ENCODE results near the gene GRIN2D. TPM values are rescaled to one million over a fixed set of nuclear protein-coding genes. Genes with fewer than 3 reads are reported as not detected.
A peak's percentile ranks its signal among the peaks of the same experiment; 100 is the strongest.

Gene GRIN2D
- 0.39 and 0.40 TPM in 2 replicates for total RNA-seq

GRCh38 chr19:48393559-48394330, at the start of gene GRIN2D:
GRIN2D (plus strand) TSS chr19:48393668; CDS start chr19:48398393, 4,725 bp downstream.
- DNase-seq (ENCODE audit: low read depth, low spot score): no peak

- no peak for DNase-seq (ENCODE audit: low read depth, low spot score)
Observed at GRCh38 chr19:48344892-48345291, 48.6 kb upstream of the GRIN2D start.

GRCh38 chr19:48346191-48346590, 47.3 kb upstream of the GRIN2D start:
- no peak for DNase-seq (ENCODE audit: low read depth, low spot score)

GRCh38 chr19:48348045-48348444, 45.4 kb upstream of the GRIN2D start:
- DNase-seq (ENCODE audit: low read depth, low spot score): no peak

- no peak for DNase-seq (ENCODE audit: low read depth, low spot score)
Observed at GRCh38 chr19:48348737-48349136, 44.7 kb upstream of the GRIN2D start.

- DNase-seq (ENCODE audit: low read depth, low spot score): no peak
Observed at GRCh38 chr19:48350856-48351255, 42.6 kb upstream of the GRIN2D start.

- DNase-seq (ENCODE audit: low read depth, low spot score): no peak
Observed at GRCh38 chr19:48351341-48351752, 42.1 kb upstream of the GRIN2D start.

- DNase-seq (ENCODE audit: low read depth, low spot score): no peak
Observed at GRCh38 chr19:48353677-48354076, 39.8 kb upstream of the GRIN2D start.

- DNase-seq (ENCODE audit: low read depth, low spot score): no peak
Observed at GRCh38 chr19:48354332-48354992, 39.0 kb upstream of the GRIN2D start.

- DNase-seq (ENCODE audit: low read depth, low spot score): no peak
Observed at GRCh38 chr19:48355365-48355954, 38.0 kb upstream of the GRIN2D start.

GRCh38 chr19:48359123-48359522, 34.3 kb upstream of the GRIN2D start:
- DNase-seq (ENCODE audit: low read depth, low spot score): no peak

- no peak for DNase-seq (ENCODE audit: low read depth, low spot score)
Observed at GRCh38 chr19:48361912-48362311, 31.6 kb upstream of the GRIN2D start.

GRCh38 chr19:48362716-48363499, 30.6 kb upstream of the GRIN2D start:
- peak; percentile 86 for DNase-seq (ENCODE audit: low read depth, low spot score)

- no peak for DNase-seq (ENCODE audit: low read depth, low spot score)
Observed at GRCh38 chr19:48363500-48363809, 30.0 kb upstream of the GRIN2D start.

- peak; percentile 98 for DNase-seq (ENCODE audit: low read depth, low spot score)
Observed at GRCh38 chr19:48363810-48364597, 29.5 kb upstream of the GRIN2D start, which contains the start of the genes SYNGR4 and TMEM143. SYNGR4 (plus strand) TSS chr19:48364367; CDS start chr19:48365843, 1,476 bp downstream. TMEM143 (minus strand) TSS chr19:48363940; CDS start chr19:48363920, 20 bp downstream.

GRCh38 chr19:48364598-48365348, 28.7 kb upstream of the GRIN2D start:
- no peak for DNase-seq (ENCODE audit: low read depth, low spot score)

GRCh38 chr19:48365602-48366001, 27.9 kb upstream of the GRIN2D start:
- no peak for DNase-seq (ENCODE audit: low read depth, low spot score)

GRCh38 chr19:48367855-48368254, 25.6 kb upstream of the GRIN2D start:
- no peak for DNase-seq (ENCODE audit: low read depth, low spot score)

GRCh38 chr19:48368936-48369335, 24.5 kb upstream of the GRIN2D start:
- DNase-seq (ENCODE audit: low read depth, low spot score): no peak

GRCh38 chr19:48370955-48371354, 22.5 kb upstream of the GRIN2D start:
- no peak for DNase-seq (ENCODE audit: low read depth, low spot score)

Measured in pulmonary artery endothelial cell (primary cell).